Kidney (tissue), 14 donors: Measurements from ENCODE around the gene PLAU. TPM values are rescaled to one million over a fixed set of nuclear protein-coding genes. Genes with fewer than 3 reads are reported as not detected.

Experiments used
- DNase-seq, 5 donors: peaks; one replicate each; pipeline ENCODE4 v3.0.0-alpha.2; 2013 to 2020
- FAIRE-seq: peaks from 2 replicates; lab custom pipeline; 2012; peaks lifted over from hg19 to GRCh38; lab: Jason Lieb, UNC
- H3K27ac ChIP-seq, 2 donors: one replicate each; pipeline ENCODE4 v1.7.0; 2013; ENCODE audit warnings: low read depth in 2 of 2, low read length in 2 of 2, inconsistent platforms in 1 of 2
- H3K27me3 ChIP-seq: one replicate; pipeline ENCODE4 v1.7.1; 2013; ENCODE audit warnings: low read length, inconsistent platforms; ENCODE audit not compliant: control insufficient read depth, insufficient read depth
- H3K36me3 ChIP-seq, 3 donors: one replicate each; pipeline versions ENCODE4 v1.7.0 to v1.7.1; 2013; ENCODE audit warnings: low read length in 3 of 3, control low read depth in 1 of 3, inconsistent platforms in 1 of 3; ENCODE audit not compliant: insufficient read depth in 3 of 3, control insufficient read depth in 2 of 3
- H3K4me1 ChIP-seq, 3 donors: one replicate each; pipeline versions ENCODE4 v1.7.0 to v1.7.1; 2013; ENCODE audit warnings: low read length in 3 of 3, inconsistent platforms in 1 of 3, low read depth in 1 of 3; ENCODE audit not compliant: control insufficient read depth in 2 of 3, insufficient read depth in 2 of 3
- H3K4me3 ChIP-seq, 3 donors: one replicate each; pipeline versions ENCODE4 v1.7.0 to v1.8.1; 2013; ENCODE audit warnings: low read length in 3 of 3, control low read depth in 1 of 3, inconsistent platforms in 1 of 3
- H3K9ac ChIP-seq, 3 donors: one replicate each; pipeline versions ENCODE4 v1.7.0 to v1.7.1; 2013; ENCODE audit warnings: low read length in 3 of 3, control low read depth in 1 of 3, inconsistent platforms in 1 of 3
- H3K9me3 ChIP-seq, 3 donors: one replicate each; pipeline versions ENCODE4 v1.7.0 to v1.7.1; 2013; ENCODE audit warnings: low read length in 3 of 3, control low read depth in 1 of 3, inconsistent platforms in 1 of 3; ENCODE audit not compliant: control insufficient read depth in 2 of 3, insufficient read depth in 1 of 3
- CTCF ChIP-seq: IDR thresholded peaks from 3 replicates; pipeline ENCODE4 v1.5.1; 2012; ENCODE audit warnings: mild to moderate bottlenecking, moderate library complexity, borderline replicate concordance; ENCODE audit not compliant: insufficient read depth; ENCODE audit errors: extremely low read depth
- intact Hi-C: fragments of 100-400 bp; cut with DNase I; formaldehyde crosslinking; loops from one replicate; pipeline ENCODE4 v1.11.1; 2022
- polyA plus RNA-seq: library from polyadenylated mRNA; stranded (reverse); fragments of 350-450 nt; fragmentation: Illumina TruSeq; extraction: RNeasy Lipid Tissue Mini Kit (QIAGEN cat#74804); gene quantifications from one replicate; pipeline ENCODE4 v1.2.3, GENCODE V29; 2014; ENCODE audit warnings: low read depth, low replicate concordance; ENCODE audit not compliant: insufficient read depth
- total RNA-seq: library from RNA; stranded (reverse); fragmentation: NEBNext Ultra II Directional; extraction: Animal tissue kit (Norgen Biotek cat#: 25700); gene quantifications from one replicate; pipeline ENCODE4 v1.2.1, GENCODE V29; 2021
- donor health status: control.
- donor health status: control.
- donor health status: control.
- donor health status: control.
- donor health status: control.
- donor health status: DM: yes; HTN: yes; CAD: no.
- donor health status: Normal renal cell carcinoma (clear cell type).

Gene PLAU
- total and polyA plus RNA-seq, 2 donors from 2014 or later: 40.8 to 82.5 TPM

- no peaks in the 10 kb centered on the region for H3K36me3 ChIP-seq
- TF ChIP-seq CTCF: no peak
- peaks cover 0 to 23% (median 22%) of the 10 kb centered on the region in 3 donors for H3K4me1 ChIP-seq
- H3K27ac ChIP-seq: peak overlapping the region; percentile 10 to 65
- intact Hi-C loops: loop anchor here (10.0 kb wide), 1 partner anchor 58 kb away; no protein-coding TSS in a partner anchor
- H3K4me3 ChIP-seq: no peak overlapping the region
- H3K9me3 ChIP-seq: no peaks in the 10 kb centered on the region
- FAIRE-seq (no peak), DNase-seq (no peak)
- H3K9ac ChIP-seq: peak overlapping the region in 1 of 3 donors; percentile 49
- no peaks in the 10 kb centered on the region for H3K27me3 ChIP-seq
Measured at GRCh38 chr10:73886661-73887293, 24.2 kb upstream of the PLAU start.

GRCh38 chr10:73887294-73888039 is 23.5 kb upstream of the PLAU start:
- no peaks in the 10 kb centered on the region for H3K36me3 ChIP-seq
- no peak overlapping the region for H3K4me3 ChIP-seq
- FAIRE-seq (no peak), DNase-seq (peak in 2 of 5 donors; percentile 76 to 92)
- peak overlapping the region; percentile 10 to 65 for H3K27ac ChIP-seq
- peaks cover 0 to 23% (median 22%) of the 10 kb centered on the region in 3 donors for H3K4me1 ChIP-seq
- H3K27me3 ChIP-seq: no peaks in the 10 kb centered on the region
- TF ChIP-seq CTCF: peak; percentile 9
- intact Hi-C loops: loop anchor here (10.0 kb wide), 1 partner anchor 57 kb away; no protein-coding TSS in a partner anchor
- H3K9ac ChIP-seq: peak overlapping the region in 1 of 3 donors; percentile 49
- H3K9me3 ChIP-seq: no peaks in the 10 kb centered on the region

GRCh38 chr10:73888514-73888913 is 22.4 kb upstream of the PLAU start:
- H3K27ac ChIP-seq: no peak overlapping the region
- no peak overlapping the region for H3K4me3 ChIP-seq
- no peaks in the 10 kb centered on the region for H3K36me3 ChIP-seq
- H3K9ac ChIP-seq: no peak overlapping the region
- H3K27me3 ChIP-seq: no peaks in the 10 kb centered on the region
- no peak for TF ChIP-seq CTCF
- no peak for DNase-seq
- intact Hi-C loops: loop anchor here (10.0 kb wide), 1 partner anchor 56 kb away; no protein-coding TSS in a partner anchor
- H3K4me1 ChIP-seq: peaks cover 0 to 23% (median 22%) of the 10 kb centered on the region in 3 donors
- no peaks in the 10 kb centered on the region for H3K9me3 ChIP-seq
- no peak for FAIRE-seq
